IMR-90 (cell line): Measurements from ENCODE around the gene PIK3R5. TPM values are rescaled to one million over a fixed set of nuclear protein-coding genes. Genes with fewer than 3 reads are reported as not detected.

Experiments used
- ATAC-seq: fragments of 200-7000 bp; cut with Tn5 transposase; 2 replicates; pipeline ENCODE4 v1.9.1; 2020; ENCODE audit warnings: low read depth, mild to moderate bottlenecking, moderate library complexity
- BruUV-seq: library from RNA; stranded (reverse); fragments of 400-500 nt; replicated peaks from 2 replicates; lab custom pipeline; 2021; lab: Mats Ljungman, UMichigan
- CTCF ChIA-PET: fragments of 300-600 bp; formaldehyde crosslinking; extraction: SDS; loops from one replicate; lab custom pipeline; 2021; ENCODE audit warnings: antibody characterized with exemption; lab: Yijun Ruan, JAX
- POLR2A ChIA-PET: fragments of 300-600 bp; sonication (Branson Sonifier 250); formaldehyde crosslinking; loops from one replicate; lab custom pipeline; 2022; ENCODE audit warnings: antibody characterized with exemption; ENCODE audit not compliant: unreplicated experiment; lab: Charles Lee
- DNase-seq: peaks from one replicate; pipeline ENCODE4 v3.0.0; 2013
- H2AFZ ChIP-seq: replicated peaks from 2 replicates; pipeline ENCODE3; 2013; ENCODE audit warnings: low read length, mild to moderate bottlenecking; ENCODE audit not compliant: poor library complexity
- H2AK5ac ChIP-seq: 2 replicates; pipeline ENCODE4 v1.6.1; 2013; ENCODE audit warnings: low read depth, low read length, inconsistent platforms
- H2AK9ac ChIP-seq: replicated peaks from 2 replicates; pipeline ENCODE3; 2013; ENCODE audit warnings: mild to moderate bottlenecking, low read depth, low read length, moderate library complexity; ENCODE audit not compliant: poor library complexity
- H2BK120ac ChIP-seq: 2 replicates; pipeline ENCODE4 v1.6.1; 2013; ENCODE audit warnings: low read depth, low read length, inconsistent platforms
- H2BK15ac ChIP-seq: 3 replicates; pipeline ENCODE4 v1.6.1; 2013; ENCODE audit warnings: low read depth, low read length, inconsistent platforms
- H2BK20ac ChIP-seq: 2 replicates; pipeline ENCODE4 v1.6.1; 2013; ENCODE audit warnings: low read depth, mild to moderate bottlenecking, inconsistent platforms, low read length, moderate library complexity
- H2BK5ac ChIP-seq: 2 replicates; pipeline ENCODE4 v1.6.1; 2013; ENCODE audit warnings: mild to moderate bottlenecking, low read depth, low read length, inconsistent platforms; ENCODE audit not compliant: poor library complexity, severe bottlenecking
- H3K14ac ChIP-seq: replicated peaks from 2 replicates; pipeline ENCODE4 v1.6.1; 2013; ENCODE audit warnings: low read depth, low read length, inconsistent platforms
- H3K18ac ChIP-seq: 2 replicates; pipeline ENCODE4 v1.6.1; 2013; ENCODE audit warnings: low read depth, low read length, control low read depth
- H3K23ac ChIP-seq: 2 replicates; pipeline ENCODE4 v1.6.1; 2013; ENCODE audit warnings: low read depth, low read length, inconsistent platforms
- H3K27ac ChIP-seq: 2 replicates; pipeline ENCODE4 v1.5.1; 2013; ENCODE audit warnings: mild to moderate bottlenecking, control low read depth, low read length; ENCODE audit not compliant: insufficient read depth
- H3K27me3 ChIP-seq: 2 replicates; pipeline ENCODE4 v1.6.1; 2013; ENCODE audit warnings: low read length; ENCODE audit not compliant: control insufficient read depth, insufficient read depth
- H3K36me3 ChIP-seq: 2 replicates; pipeline ENCODE4 v1.6.1; 2013; ENCODE audit warnings: low read length, mixed read lengths; ENCODE audit not compliant: control insufficient read depth, insufficient read depth
- H3K4ac ChIP-seq: 2 replicates; pipeline ENCODE4 v1.6.1; 2013; ENCODE audit warnings: low read depth, low read length, inconsistent platforms
- H3K4me1 ChIP-seq: 2 replicates; pipeline ENCODE4 v1.6.1; 2013; ENCODE audit warnings: low read length, mixed read lengths; ENCODE audit not compliant: control insufficient read depth, insufficient read depth
- H3K4me2 ChIP-seq: 2 replicates; pipeline ENCODE4 v1.6.1; 2013; ENCODE audit warnings: low read depth, mild to moderate bottlenecking, control low read depth, low read length, moderate library complexity
- H3K4me3 ChIP-seq: 2 replicates; pipeline ENCODE4 v1.5.1; 2013; ENCODE audit warnings: low read depth, mild to moderate bottlenecking, control low read depth, low read length, moderate library complexity; ENCODE audit not compliant: insufficient read depth
- H3K56ac ChIP-seq: 2 replicates; pipeline ENCODE4 v1.6.1; 2013; ENCODE audit warnings: low read length, inconsistent platforms; ENCODE audit not compliant: insufficient read depth; ENCODE audit errors: extremely low read depth
- H3K79me1 ChIP-seq, 2 experiments: 2 replicates each; pipeline ENCODE4 v1.6.1; 2013; ENCODE audit warnings: low read length in 2 of 2, inconsistent platforms in 1 of 2, low read depth in 1 of 2
- H3K9ac ChIP-seq: 2 replicates; pipeline ENCODE4 v1.6.1; 2013; ENCODE audit warnings: low read depth, low read length, control low read depth
- H3K9me1 ChIP-seq: 2 replicates; pipeline ENCODE4 v1.6.1; 2013; ENCODE audit warnings: low read length, inconsistent platforms; ENCODE audit not compliant: insufficient read depth
- H3K9me3 ChIP-seq: 2 replicates; pipeline ENCODE4 v1.6.1; 2013; ENCODE audit warnings: low read length; ENCODE audit not compliant: control insufficient read depth, insufficient read depth
- H4K20me1 ChIP-seq: 2 replicates; pipeline ENCODE4 v1.6.1; 2013; ENCODE audit warnings: low read length, inconsistent platforms; ENCODE audit not compliant: insufficient read depth
- H4K5ac ChIP-seq: 2 replicates; pipeline ENCODE4 v1.6.1; 2013; ENCODE audit warnings: mild to moderate bottlenecking, low read depth, low read length, control low read depth
- H4K8ac ChIP-seq, 2 experiments: 2 replicates each; pipeline ENCODE4 v1.6.1; 2013; ENCODE audit warnings: low read depth in 2 of 2, low read length in 2 of 2, control low read depth in 1 of 2, inconsistent platforms in 1 of 2
- H4K91ac ChIP-seq: 2 replicates; pipeline ENCODE4 v1.6.1; 2013; ENCODE audit warnings: low read depth, low read length, inconsistent platforms; ENCODE audit not compliant: insufficient read depth
- BHLHE40 ChIP-seq: fragments of 150-350 bp; IDR thresholded peaks from 2 replicates; pipeline ENCODE4 v1.6.1; 2016; ENCODE audit warnings: mild to moderate bottlenecking, low read depth, low read length
- CEBPB ChIP-seq: IDR thresholded peaks from 2 replicates; pipeline ENCODE4 v1.6.1; 2012; ENCODE audit warnings: low read depth, low read length, improper control_type of control experiment
- CTCF ChIP-seq: conservative IDR thresholded peaks from 2 replicates; pipeline ENCODE4 v1.5.1; 2012; ENCODE audit warnings: mild to moderate bottlenecking, low read depth, low read length, improper control_type of control experiment
- ELK1 ChIP-seq: fragments of 150-350 bp; IDR thresholded peaks from 2 replicates; pipeline ENCODE4 v1.6.1; 2016; ENCODE audit warnings: low read depth, mild to moderate bottlenecking, low read length, moderate library complexity, borderline replicate concordance
- FOS ChIP-seq: fragments of 150-350 bp; IDR thresholded peaks from 2 replicates; pipeline ENCODE4 v1.6.1; 2016; ENCODE audit warnings: low read depth, low read length
- MAFK ChIP-seq: IDR thresholded peaks from 2 replicates; pipeline ENCODE4 v1.6.1; 2012; ENCODE audit warnings: low read depth, low read length, improper control_type of control experiment
- MAZ ChIP-seq: IDR thresholded peaks from 2 replicates; pipeline ENCODE4 v1.6.1; 2012; ENCODE audit warnings: low read depth, mild to moderate bottlenecking, low read length, improper control_type of control experiment, moderate library complexity, borderline replicate concordance
- MXI1 ChIP-seq: IDR thresholded peaks from 2 replicates; pipeline ENCODE4 v1.6.1; 2012; ENCODE audit warnings: low read depth, mild to moderate bottlenecking, low read length, moderate library complexity, borderline replicate concordance
- NFE2L2 ChIP-seq: fragments of 150-350 bp; IDR thresholded peaks from 2 replicates; pipeline ENCODE4 v1.6.1; 2016; ENCODE audit warnings: low read depth, mild to moderate bottlenecking, low read length
- POLR2A ChIP-seq: IDR thresholded peaks from 2 replicates; pipeline ENCODE4 v1.6.1; 2012; ENCODE audit warnings: mild to moderate bottlenecking, low read depth, low read length
- RAD21 ChIP-seq: IDR thresholded peaks from 2 replicates; pipeline ENCODE4 v1.6.1; 2012; ENCODE audit warnings: low read length, improper control_type of control experiment
- RCOR1 ChIP-seq: IDR thresholded peaks from 2 replicates; pipeline ENCODE4 v1.6.1; 2012; ENCODE audit warnings: mild to moderate bottlenecking, low read length, improper control_type of control experiment; ENCODE audit not compliant: insufficient replicate concordance
- RFX5 ChIP-seq: IDR thresholded peaks from 2 replicates; pipeline ENCODE4 v1.8.0; 2012; ENCODE audit warnings: low read depth, mild to moderate bottlenecking, low read length, moderate library complexity
- SMC3 ChIP-seq: fragments of 150-350 bp; IDR thresholded peaks from 2 replicates; pipeline ENCODE4 v1.6.1; 2016; ENCODE audit warnings: low read depth, mild to moderate bottlenecking, antibody characterized with exemption, low read length, moderate library complexity
- WGBS, 2 experiments: methylation state at CpG; one replicate each; pipeline versions ENCODE4 v1.1.5 to v1.1.7; 2013; ENCODE audit warnings: missing lambda C conversion rate in 2 of 2; ENCODE audit not compliant: insufficient read length in 1 of 2; ENCODE audit errors: extremely low coverage in 2 of 2; 5-methylcytosine and 5-hydroxymethylcytosine counted together
- dilution Hi-C: fragments of 300-500 bp; cut with HindIII; formaldehyde crosslinking; loops from one replicate; pipeline ENCODE4 v1.14.3; 2018; ENCODE audit warnings: low sequenced_read_pairs; ENCODE audit not compliant: unreplicated experiment
- in situ Hi-C: fragments of 300-500 bp; cut with MboI; formaldehyde crosslinking; loops from 3 replicates; pipeline ENCODE4 v1.14.3; 2019; ENCODE audit warnings: low sequenced_read_pairs, inconsistent platforms, mixed read lengths
- intact Hi-C: fragments of 100-400 bp; cut with micrococcal nuclease; formaldehyde crosslinking; loops from 2 replicates; pipeline ENCODE4 v1.10.0; 2022
- polyA plus RNA-seq, 3 experiments: library from polyadenylated mRNA; depleted of rRNA; stranded (reverse); fragments of >200 nt; gene quantifications; 2 replicates each; pipeline ENCODE4 v1.2.3, GENCODE V29; 2012; ENCODE audit warnings: low replicate concordance in 1 of 3
- total RNA-seq: library from RNA; depleted of rRNA; stranded (reverse); fragments of >200 nt; gene quantifications from 2 replicates; pipeline ENCODE4 v1.2.3, GENCODE V29; 2012
- TF ChIP-seq, protein P1 (sequence below): fragments of 150-350 bp; IDR thresholded peaks from 2 replicates; pipeline ENCODE4 v1.6.1; 2017; ENCODE audit warnings: mild to moderate bottlenecking, antibody characterized with exemption, low read length, low read depth

PIK3R5 gene
- total and polyA plus RNA-seq, 2 of the 4 experiments (the other 2 are of a cell fraction) = not detected

DNA sequence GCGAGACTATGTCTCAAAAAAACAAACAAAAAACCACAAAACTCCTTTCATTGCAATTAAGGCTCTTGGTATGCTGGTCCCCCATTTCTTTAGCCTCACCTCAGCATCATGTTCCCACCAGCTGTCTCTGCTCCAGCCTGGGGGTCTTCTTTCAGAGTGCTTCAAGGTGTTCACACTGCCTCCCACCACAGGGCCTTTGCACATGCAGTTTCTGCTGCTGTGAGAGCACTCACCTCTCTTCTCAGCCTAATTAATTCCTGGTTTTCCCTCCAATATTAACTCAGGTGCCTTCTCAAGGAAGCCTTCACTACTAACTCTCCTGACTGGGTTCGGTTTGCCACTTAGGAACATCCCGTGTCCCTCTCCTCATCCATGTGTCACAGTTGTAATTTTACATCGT is 82.2 kb downstream of the PIK3R5 start:
- intact Hi-C loops = no loop called here
- no peak overlapping the region for H2BK120ac ChIP-seq
- no peak overlapping the region for H2AFZ ChIP-seq
- dilution Hi-C loops = no loop called here
- ChIA-PET CTCF (no interaction called here), POLR2A (no interaction called here)
- no peak for DNase-seq
- no peak overlapping the region for H3K4ac ChIP-seq
- H2AK9ac ChIP-seq = no peak overlapping the region
- no peak for TF ChIP-seq ELK1
- no peak for TF ChIP-seq SMC3
- TF ChIP-seq MAFK = no peak
- no peak for TF ChIP-seq POLR2A
- TF ChIP-seq BHLHE40 = no peak
- TF ChIP-seq RCOR1 = no peak
- TF ChIP-seq MAZ = no peak
- TF ChIP-seq CTCF = no peak
- TF ChIP-seq, protein P1, sequence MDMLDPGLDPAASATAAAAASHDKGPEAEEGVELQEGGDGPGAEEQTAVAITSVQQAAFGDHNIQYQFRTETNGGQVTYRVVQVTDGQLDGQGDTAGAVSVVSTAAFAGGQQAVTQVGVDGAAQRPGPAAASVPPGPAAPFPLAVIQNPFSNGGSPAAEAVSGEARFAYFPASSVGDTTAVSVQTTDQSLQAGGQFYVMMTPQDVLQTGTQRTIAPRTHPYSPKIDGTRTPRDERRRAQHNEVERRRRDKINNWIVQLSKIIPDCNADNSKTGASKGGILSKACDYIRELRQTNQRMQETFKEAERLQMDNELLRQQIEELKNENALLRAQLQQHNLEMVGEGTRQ = no peak
- no peak for TF ChIP-seq RAD21
- no peak for TF ChIP-seq MXI1
- TF ChIP-seq NFE2L2 = no peak
- TF ChIP-seq FOS = no peak
- no peak for TF ChIP-seq RFX5
- no peak for TF ChIP-seq CEBPB
- H4K91ac ChIP-seq = no peak overlapping the region
- H3K4me2 ChIP-seq = no peak overlapping the region
- no TSS peak for BruUV-seq
- H2BK20ac ChIP-seq = no peak overlapping the region
- H3K9ac ChIP-seq = no peak overlapping the region
- H4K5ac ChIP-seq = no peak overlapping the region
- no peaks in the 10 kb centered on the region for H3K27me3 ChIP-seq
- no peak overlapping the region for H3K56ac ChIP-seq
- no peaks in the 10 kb centered on the region for H3K4me1 ChIP-seq
- no peak overlapping the region for H3K18ac ChIP-seq
- no peaks in the 10 kb centered on the region for H3K9me1 ChIP-seq
- H2BK15ac ChIP-seq = no peak overlapping the region
- in situ Hi-C loops = no loop called here
- no peak overlapping the region for H3K27ac ChIP-seq
- H3K9me3 ChIP-seq = no peaks in the 10 kb centered on the region; the same call in 1 of the 2 replicates
- no peak overlapping the region for H2AK5ac ChIP-seq
- H3K23ac ChIP-seq = no peak overlapping the region
- H3K14ac ChIP-seq = no peak overlapping the region
- H3K36me3 ChIP-seq = no peaks in the 10 kb centered on the region
- no peak overlapping the region for H3K4me3 ChIP-seq
- 87% methylated on average over 3 of the region's 4 CpGs; no CpG with 5 or more reads in 1 of the 2 experiments for WGBS, 2 experiments
- ATAC-seq = no peak
- H3K79me1 ChIP-seq = no peaks in the 10 kb centered on the region
- H4K20me1 ChIP-seq = no peaks in the 10 kb centered on the region
- H4K8ac ChIP-seq = no peak overlapping the region
- no peak overlapping the region for H2BK5ac ChIP-seq
